ENCODE measurements around the gene SEL1L3. TPM values are rescaled to one million over a fixed set of nuclear protein-coding genes. Genes with fewer than 3 reads are reported as not detected.
A peak's percentile ranks its signal among the peaks of the same experiment; 100 is the strongest.
"Not testable (repeated sequence)": the region's sequence is repeated elsewhere in the genome, so short reads cannot be mapped to it uniquely, and the experiment has no call there.

The SEL1L3 gene
- 60.2 TPM for polyA plus RNA-seq (2013, experiment 1 of 2; ENCODE audit: insufficient read length)
- 57.9 TPM for polyA plus RNA-seq (2013, experiment 2 of 2; ENCODE audit: insufficient read length)

DNA sequence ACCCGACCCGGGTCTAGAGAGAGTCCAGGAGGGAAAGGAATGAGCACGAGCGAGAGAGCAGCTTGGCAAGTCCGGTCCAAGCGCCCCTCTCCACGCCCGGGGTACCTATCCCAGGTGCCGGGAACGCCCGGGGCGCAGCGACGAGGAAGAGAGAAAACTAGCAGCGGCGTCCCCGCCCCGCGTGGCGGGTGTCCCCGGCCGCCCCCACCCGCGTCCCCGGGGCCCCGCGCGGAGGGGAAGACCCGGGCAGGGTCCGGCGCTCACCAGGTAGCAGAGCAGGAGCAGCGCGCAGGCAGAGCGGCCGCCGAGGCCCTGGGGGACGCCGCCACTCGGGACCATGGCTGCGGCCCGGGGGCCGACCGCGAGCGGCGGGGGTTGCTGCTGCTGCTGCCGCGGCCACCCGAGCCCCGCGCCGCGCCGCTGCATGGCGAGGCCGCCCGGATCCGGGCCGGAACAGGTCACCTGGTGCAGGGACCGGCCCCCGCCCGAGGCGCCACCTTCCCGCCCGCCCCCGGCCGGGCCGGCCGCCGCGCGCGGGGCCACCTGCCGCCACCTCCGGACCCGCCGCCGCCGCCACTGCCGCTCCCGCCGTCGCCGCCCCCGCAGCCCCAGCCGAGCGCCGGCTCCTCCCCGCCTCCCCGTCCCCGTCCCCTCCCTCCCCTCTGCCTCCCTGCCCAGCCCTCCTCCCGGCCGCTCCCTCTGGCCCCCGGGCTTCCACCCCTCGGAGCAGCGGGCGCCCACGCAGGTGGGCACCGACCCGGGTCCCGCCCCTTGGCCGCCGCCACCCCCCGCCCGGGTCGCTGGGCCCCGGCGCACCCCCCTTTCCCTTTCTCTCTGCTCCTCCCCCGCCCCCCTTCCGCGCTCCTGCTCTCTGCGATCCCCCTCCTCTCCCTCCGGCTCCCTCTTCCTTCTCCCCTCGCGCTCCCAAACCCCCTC lies at the start of gene SEL1L3:
SEL1L3 (minus strand) TSS at position 578 of the 936 bp plus-strand sequence; CDS start at position 426, 152 bp downstream.
- peak; percentile 27 for DNase-seq

DNA sequence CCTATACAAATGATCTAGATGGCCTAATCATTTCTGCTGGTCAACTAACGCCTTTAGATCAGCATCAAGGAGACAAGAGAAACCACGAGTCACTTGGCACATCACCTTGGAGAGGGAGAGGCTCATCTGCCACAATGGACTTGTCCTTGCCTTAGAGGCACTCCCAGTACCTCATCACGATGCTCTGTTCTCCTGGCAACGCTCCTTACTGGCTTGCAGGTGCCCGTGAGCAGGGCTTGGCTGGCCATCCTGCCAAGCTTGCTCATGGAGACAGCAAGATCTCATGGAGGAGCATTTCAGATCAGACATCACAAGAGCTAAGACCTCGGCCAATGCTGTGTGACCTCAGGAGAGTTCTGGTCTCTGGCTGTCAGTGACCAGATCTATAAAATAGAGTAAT lies 48.6 kb upstream of the SEL1L3 start:
- DNase-seq, result no peak

DNA sequence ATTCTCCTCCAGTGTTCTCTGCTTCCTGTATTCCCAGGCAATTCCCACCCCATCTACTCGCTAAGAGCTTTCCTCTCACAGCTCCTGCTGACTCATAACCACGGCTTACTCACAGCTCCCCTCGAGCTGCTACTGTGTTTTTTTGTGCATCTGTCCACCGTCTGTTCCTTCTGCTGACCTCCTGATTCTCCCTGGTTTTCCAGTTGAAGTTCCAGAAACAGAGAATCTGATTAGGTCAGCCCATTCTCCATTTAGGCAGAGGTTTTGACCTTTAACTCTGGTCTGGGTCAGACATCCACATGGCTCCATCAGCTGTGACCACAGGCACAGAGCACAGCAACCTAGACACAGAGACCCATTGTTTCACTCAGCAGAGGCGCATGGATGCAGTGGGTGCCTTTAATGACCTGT lies 45.7 kb upstream of the SEL1L3 start:
- peak; percentile 96 for DNase-seq

DNA sequence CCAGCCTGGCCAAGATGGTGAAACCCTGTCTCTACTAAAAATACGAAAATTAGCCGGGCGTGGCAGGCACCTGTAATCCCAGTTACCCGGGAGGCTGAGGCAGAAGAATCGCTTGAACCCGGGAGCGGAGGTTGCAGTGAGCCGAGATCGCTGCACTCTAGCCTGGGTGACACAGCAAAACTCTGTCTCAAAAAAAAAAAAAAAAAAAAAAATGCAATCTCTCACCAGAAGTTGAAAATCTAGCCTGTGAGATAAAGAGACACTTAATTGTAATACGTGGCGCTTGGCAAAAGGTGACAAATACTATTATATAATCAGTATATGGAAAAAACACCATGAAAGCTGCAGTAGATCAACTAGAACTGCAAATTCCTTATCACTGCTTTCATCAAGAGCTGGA lies 43.3 kb upstream of the SEL1L3 start:
- DNase-seq, result not testable (repeated sequence)

DNA sequence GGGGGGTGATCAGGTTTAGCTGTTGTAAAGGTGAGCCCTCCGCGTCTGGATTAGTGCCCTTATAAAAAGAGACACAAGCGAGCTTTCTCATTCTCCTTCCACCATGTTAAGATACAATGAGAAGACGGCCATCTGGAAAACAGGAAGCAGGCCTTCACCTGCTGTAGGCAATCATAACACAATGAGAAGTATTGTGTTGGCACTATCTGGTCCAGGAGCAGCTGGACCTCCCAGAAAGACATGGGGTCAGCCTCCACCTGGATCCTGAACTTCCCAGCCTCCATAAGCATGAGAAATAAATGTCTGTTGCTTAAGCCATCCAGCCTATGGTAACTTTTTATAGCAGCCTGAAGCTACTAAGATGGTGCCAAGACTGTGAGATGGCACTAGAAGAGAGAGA lies 42.6 kb upstream of the SEL1L3 start:
- DNase-seq, result no peak

DNA sequence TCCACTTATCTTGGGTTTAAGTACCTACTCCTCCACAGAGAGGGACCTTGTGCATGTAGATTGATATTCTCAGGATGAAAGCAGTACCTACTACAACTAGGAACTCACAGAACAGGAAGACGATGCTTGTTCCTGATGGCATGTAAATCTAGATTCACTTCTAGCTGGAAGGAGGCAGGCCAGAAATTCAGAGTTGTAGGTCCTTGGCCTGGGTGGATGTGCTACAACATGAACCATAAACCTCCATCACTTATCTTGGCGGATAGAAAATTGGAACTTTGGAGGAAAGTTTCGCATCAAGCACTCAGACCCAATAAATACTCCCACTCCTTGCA lies 41.9 kb upstream of the SEL1L3 start:
- no peak for DNase-seq

DNA sequence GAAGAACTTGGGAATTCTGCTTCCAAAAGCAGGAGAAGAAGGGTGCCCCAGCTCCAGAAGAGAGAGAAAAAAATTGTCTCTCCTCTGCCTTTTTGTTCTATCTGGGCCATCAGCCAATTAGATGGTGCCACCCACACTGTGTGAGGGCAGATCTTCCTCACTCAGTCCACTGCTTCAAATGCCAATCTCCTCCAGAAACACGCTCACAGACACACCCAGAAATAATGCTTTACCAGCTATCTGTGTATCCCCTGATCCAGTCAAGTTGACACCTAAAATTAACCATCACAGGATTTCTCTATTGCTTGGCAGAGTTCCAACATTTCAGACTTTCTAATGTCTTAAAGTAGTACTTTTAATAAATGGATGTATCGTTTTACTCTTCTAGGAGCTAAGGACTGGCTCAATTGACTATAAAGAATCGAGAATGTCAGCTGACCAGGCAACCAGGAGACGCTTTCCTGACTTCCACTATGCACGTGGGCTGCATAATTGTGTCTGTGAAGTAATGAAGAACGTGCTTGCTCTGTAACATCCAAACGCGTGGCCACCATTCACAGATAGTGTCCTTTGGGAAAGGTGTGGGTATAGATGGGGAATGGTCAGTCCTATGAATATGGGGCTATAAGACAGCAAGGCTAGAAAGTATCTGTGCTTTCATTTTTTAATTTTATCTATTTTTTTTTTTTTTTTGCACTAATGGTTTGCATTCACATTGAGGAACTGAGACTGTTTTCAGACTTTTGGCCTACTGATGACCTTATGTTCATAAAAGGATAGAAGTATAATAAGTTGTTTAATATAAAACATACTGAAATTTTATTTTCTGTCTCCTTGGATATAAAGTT lies 41.3 kb upstream of the SEL1L3 start:
- DNase-seq, result no peak

DNA sequence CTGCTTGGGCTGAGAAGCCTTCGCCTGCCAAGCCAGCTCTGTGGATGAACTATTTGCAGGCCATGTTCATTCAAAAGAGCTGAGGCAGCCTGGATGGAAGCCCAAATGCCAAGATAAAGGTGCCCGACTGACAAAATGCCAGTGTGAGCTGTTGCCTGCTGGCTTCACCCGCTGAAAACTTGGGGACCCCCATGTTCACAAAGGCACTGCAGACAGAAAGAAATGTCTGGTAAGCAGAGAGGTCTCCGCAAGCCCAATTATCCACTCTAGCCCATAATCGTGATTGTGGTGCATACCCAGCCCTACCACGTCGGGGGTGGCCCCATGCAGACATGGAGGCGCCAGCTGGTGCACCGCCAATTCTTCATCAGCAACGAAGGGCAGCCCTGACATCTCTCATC lies 38.2 kb upstream of the SEL1L3 start:
- DNase-seq, result no peak

DNA sequence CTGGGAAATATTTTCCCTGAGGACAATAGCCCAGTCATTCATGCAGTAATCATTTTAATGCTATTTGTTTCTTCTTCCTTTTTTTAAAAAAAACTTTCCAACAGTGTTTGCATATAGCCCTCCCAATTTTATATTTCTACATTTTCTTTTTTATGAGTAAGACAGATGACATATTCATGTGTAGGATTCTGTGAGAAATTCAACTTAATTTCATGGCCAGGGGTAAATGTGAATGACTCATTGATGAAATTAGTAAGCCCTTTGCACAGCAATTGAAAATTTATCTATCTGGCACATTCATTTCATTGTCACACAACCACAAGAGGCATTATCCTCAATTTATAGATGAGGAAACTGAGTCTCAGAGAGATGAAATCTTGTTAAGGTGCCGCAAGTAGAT lies 37.5 kb upstream of the SEL1L3 start:
- DNase-seq, result peak; percentile 59

DNA sequence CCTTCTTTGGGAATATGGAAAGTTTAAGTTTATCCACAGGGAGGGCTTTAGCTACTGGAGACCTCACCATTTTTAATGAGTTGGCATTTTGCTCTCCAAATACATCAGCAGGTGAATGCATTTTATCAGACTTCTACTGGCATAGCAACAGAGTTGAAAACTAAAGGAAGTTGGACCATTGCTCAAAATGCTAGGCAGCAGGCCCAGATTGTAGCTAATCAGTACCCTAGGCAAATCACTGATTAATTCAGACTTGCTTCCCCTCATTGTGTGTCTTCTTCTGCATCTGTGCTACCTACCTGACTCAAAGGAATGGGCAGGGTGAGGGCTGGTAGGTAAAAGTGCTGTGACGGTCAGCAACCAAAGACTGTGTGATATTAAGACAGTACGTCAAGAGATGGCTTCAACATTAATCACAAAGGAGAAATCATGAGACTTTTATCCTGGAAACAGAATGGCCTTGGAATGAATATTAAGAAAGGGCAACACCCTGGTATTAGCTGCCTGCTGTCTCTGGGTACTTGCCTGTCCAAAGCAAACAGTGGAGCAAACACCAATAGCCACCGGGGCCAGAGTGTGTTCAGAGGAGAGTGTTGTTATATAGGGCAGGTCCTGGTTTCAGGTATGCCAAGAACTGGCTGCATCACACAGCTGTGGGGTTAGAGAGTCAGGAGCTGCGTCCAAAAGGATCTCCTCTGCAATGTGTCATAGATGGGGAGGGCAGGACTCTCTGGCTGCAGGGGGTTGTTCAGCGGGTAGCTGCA lies 34.2 kb upstream of the SEL1L3 start:
- DNase-seq, result no peak

DNA sequence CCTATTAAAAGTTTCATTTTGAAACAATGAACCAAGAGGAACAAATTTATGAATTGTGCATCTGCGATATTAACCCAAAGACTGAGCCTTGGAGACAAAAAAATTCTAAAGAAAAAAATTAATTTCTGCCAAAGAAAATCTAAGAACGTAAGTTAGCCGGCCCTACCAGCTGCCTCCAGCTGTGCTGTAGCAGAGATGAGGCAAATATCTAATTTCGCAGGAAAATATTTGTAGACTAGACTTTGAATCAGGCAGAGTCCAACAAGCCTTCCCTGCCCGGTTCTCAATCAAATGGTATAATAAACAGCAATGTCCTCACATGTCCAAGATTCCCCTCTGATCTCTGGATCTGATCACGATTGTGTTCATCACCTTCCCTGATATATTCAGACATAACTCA lies 30.0 kb upstream of the SEL1L3 start:
- no peak for DNase-seq

DNA sequence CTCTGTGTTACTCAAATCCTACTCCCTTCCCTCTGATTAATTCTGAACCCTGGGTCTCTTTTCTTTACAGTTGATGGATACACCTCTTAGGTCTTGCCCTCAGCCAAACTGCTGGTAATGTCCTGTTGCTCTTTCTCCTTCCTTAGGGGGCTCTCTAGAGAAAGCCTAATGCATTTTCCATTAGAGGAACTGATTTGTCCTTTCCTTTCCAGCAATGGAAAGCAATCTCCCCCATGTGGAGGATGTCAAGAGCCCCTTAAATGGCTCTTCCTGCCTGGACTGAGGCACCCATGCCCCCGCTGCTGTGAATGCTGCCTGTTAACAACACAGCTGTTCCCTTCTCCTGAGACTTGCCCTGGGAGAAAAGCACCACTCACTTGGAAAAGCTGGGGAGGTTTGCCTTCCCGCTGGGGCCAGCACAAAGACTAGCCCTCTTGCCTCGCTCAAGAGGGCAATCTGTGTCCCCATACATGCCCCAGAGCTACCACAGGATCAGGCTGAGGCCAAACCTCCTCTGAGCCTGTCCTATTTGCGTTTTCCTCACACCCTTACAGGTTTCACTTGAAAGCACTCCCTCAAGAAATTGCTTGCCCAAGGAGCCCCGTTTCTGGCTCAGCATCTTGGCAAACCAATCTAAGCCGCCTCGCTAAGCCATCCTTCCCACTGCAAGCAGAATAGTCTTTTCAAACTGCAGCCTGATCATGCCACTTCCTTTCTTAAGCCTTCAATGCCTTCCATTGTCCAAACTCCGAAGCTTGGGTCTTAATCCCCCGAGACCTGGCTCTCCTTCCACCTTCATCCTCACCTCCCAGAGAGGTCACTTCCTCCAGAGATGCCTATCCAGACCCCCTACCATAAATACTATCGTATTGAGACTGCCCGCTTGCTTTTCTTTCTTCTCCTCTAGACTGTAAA lies 28.0 kb upstream of the SEL1L3 start:
- DNase-seq, result no peak

DNA sequence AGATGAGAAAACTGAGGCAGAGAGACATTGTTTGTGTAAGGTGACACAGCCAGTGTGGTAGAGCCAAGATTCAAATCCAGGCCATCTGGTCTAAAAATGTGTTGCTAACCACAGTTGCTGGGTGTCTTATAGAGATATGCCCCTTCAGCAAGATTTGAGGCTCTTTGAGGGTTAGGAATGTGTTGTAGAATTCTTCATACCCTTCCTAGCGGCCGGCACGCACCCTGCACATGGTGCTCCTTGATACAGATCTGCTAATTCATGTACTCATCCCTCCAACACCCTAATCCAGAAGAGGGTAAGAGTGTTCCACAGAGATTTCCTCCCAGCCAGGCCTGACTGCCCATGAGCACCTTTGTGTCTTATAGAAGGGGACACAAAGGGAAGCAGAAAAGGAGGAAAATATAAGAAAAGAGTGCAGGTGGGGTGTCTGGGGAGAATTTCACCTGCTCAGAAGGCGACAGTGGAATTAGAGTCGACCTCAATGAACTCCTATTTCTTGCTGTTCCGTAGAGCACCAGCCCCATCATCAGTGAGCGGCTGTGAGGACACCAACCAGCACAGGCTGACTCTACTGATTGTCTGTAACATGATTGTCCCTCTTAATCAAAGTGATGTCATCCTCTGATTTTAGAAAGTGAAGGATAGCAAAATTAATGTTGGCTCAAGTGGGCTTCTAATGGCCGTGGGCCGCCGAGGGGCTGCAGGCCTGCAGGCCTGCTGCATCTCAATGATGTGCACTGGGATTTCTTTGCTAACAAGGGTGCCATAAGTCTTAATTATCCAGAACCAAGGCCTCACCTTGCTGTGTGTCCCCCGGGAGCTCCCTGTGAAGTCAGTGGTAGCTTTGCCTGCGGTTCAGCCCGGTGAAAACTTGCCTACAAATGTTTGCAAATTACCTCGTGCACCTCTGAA lies 27.1 kb upstream of the SEL1L3 start:
- DNase-seq, result no peak

DNA sequence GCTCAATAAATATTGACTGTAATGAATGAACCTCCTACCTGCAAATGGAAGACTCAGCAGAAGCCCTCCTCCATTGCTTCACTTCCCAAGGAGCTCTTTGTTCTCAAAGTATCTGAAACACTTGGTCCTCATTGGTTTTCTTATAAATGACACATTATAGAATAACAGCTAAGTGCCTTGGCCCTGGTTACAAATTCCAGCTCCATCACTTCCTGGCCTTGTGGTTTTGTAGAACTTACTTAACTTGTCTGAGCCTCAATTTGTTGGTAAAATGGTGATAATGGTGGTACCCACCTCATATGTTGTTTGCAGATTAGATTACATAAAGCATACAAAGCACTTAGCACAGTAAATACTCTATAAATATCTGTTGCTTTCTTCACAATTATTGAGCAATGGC lies 26.0 kb upstream of the SEL1L3 start:
- peak; percentile 35 for DNase-seq

DNA sequence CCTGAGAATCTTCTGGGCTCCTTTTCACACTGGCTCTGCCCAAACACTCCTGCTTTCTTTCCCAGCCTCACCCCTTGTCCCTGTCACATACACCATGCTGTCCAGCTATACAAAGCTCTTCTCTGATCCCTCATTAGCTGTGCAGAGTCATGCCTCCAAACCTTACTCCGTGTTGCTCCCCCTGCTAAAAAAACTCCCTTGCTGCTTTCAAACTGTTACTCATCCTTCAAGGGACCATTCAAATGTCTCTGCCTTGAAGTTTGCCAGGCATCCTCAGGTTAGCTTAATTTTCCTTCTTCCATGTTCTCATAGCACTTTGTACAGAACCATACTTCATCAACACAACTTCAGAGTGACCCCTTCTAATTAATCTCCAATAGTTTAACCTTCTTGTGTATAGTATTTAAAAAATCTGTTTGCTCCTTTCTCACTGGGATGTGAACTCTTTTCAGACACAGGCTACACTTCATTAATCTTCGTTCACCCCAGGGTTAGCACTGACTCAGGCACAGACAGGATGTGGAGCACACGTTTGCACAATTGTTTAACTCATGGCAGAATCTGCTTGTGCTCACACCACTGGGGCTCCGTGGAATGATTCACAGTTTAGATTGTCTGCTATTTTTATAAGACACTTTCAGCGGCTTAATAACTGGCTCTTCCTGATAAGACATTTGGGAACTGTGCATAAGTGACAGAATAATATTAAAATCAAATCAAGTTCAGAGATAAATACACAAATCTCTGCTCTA lies 21.4 kb upstream of the SEL1L3 start:
- DNase-seq, result peak; percentile 79

DNA sequence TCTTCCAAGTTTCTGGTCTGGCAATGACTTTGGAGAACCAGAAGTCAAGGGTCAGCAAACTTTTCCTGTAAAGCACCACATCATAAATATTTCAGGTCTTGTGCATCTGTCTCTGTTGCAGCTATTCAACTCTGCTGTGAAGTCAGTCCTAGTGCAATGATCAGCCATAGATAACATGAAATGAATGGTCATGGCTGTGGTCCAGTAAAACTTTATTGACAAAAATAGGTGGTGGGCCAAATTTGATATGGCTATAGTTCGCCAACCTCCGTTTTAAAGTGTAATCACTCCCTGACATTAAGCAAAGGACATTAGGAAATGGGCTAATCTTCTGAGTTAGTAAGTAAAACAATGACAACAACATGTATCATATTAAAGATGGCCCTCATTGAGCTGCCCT lies 20.8 kb upstream of the SEL1L3 start:
- no peak for DNase-seq

DNA sequence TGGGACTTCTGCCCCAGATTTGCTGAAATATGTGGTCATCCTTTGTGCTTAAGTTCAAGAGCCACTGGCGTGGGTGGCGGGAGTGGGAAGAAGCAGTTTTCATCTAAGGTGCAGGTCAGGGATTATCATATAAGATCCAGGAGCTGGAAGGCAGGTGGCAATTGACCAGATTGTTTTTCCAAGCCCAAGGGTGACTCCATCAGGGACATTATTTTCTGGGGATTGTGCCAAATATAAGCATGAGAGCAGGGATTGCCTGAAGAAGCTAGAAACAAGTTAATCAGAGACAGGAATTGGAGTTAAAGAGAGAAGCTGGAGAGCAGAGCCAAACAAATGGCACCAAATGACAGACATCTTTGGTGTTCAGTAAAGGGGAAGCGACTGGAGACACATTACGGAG lies 19.4 kb upstream of the SEL1L3 start:
- DNase-seq, result no peak

DNA sequence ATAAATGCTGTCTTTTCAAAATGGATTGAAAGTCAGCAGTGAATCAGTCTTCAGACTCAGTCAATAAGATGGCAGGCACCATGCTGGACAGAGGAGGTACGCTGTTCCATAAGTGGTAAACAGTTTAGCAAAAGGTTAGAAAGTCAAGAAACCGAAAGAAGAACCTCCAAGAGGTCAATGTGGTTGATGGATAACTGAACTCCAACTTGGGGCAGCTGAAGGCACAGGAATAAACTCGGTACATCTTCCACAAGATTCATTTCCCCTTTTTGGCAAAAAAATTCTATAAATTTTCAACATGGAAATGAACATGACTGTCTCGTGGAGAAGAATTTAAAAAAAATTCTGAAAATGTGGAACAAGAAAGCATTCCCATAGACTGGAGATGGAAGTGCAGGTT lies 18.4 kb upstream of the SEL1L3 start:
- DNase-seq, result no peak

DNA sequence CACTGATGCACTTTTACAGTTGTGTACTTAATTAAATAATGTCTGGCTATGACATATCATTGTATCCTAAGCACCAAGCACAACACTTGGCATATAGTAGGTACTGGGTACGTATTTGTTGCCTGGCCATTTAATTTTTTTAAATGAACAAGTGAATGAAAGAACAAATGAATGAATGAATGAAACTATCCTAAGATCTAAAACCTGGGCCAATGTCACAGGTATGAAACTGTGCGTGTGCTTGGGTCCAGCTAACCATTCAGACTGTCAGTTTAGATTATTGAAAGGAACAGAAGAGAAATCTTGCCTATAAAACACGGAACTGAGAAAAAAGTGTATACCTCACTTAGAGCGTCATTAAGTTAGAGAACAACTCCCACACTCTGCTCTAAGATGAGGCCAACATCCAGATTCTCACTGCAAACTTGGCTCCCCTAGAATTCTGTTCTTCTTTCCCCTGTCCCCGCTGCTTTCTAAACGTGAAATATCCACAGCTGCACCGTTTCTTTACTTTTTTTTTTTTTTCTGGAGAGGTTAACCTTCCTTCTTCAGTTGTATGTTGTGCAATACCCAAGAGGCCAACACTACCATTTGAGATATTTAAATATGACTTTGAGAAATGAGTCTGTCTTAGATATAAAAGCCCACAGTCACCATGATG lies 17.3 kb upstream of the SEL1L3 start:
- peak; percentile 76 for DNase-seq

All from fibroblast of skin of abdomen (primary cell).